ENCODE measurements around the gene BTN2A1.

GRCh38 chr6:26426691-26427450, 30.9 kb upstream of the BTN2A1 start:
- TF ChIP-seq CTCF (conservative IDR thresholded peaks at IDR 0.05; ENCODE audit: low read depth, low read length) (no peak), EZH2phosphoT487 (IDR thresholded peaks at IDR 0.05; ENCODE audit: borderline replicate concordance, low read length) (no peak)
